SKM-1 treated with dmso at 0.1 percent for 144 hours (cell line): ENCODE data around the gene ENAH.
"Not testable (repeated sequence)": the region's sequence is repeated elsewhere in the genome, so short reads cannot be mapped to it uniquely, and the experiment has no call there.

ENCODE experiments used
- DNase-seq: peaks from one replicate; lab custom pipeline; 2025; ENCODE audit not compliant: unreplicated experiment; lab: John Stamatoyannopoulos, UW

The ENAH gene

GRCh38 chr1:225533238-225533637 is 119.7 kb downstream of the ENAH start:
- no peak for DNase-seq

GRCh38 chr1:225532240-225532944 is 120.5 kb downstream of the ENAH start:
- no peak for DNase-seq

- no peak for DNase-seq
These were observed 123.2 kb downstream of the ENAH start for GRCh38 chr1:225529726-225530125.

GRCh38 chr1:225527575-225527974 is 125.3 kb downstream of the ENAH start:
- no peak for DNase-seq

GRCh38 chr1:225526878-225527277 is 126.0 kb downstream of the ENAH start:
- no peak for DNase-seq

- no peak for DNase-seq
These were observed 127.5 kb downstream of the ENAH start for GRCh38 chr1:225525377-225525776.

- no peak for DNase-seq
These were observed 128.4 kb downstream of the ENAH start for GRCh38 chr1:225524570-225524969.

- no peak for DNase-seq
These were observed 129.5 kb downstream of the ENAH start for GRCh38 chr1:225523263-225523950.

GRCh38 chr1:225522588-225523262 is 130.2 kb downstream of the ENAH start:
- DNase-seq = no peak

GRCh38 chr1:225520587-225521227 is 132.2 kb downstream of the ENAH start:
- DNase-seq = no peak

GRCh38 chr1:225519166-225519863 is 133.6 kb downstream of the ENAH start:
- no peak for DNase-seq

- peak; percentile 73 for DNase-seq
These were observed 135.2 kb downstream of the ENAH start for GRCh38 chr1:225517697-225518096.

GRCh38 chr1:225517221-225517620 is 135.7 kb downstream of the ENAH start:
- no peak for DNase-seq

- DNase-seq = no peak
These were observed 138.2 kb downstream of the ENAH start for GRCh38 chr1:225514671-225515081.

GRCh38 chr1:225513576-225513975 is 139.3 kb downstream of the ENAH start:
- not testable (repeated sequence) for DNase-seq

- no peak for DNase-seq
These were observed 141.0 kb downstream of the ENAH start for GRCh38 chr1:225511828-225512381.

GRCh38 chr1:225510740-225511139 is 142.2 kb downstream of the ENAH start:
- DNase-seq = not testable (repeated sequence)

GRCh38 chr1:225509770-225510169 is 143.2 kb downstream of the ENAH start:
- no peak for DNase-seq

- no peak for DNase-seq
These were observed 143.6 kb downstream of the ENAH start for GRCh38 chr1:225509376-225509707.

- no peak for DNase-seq
These were observed 144.2 kb downstream of the ENAH start for GRCh38 chr1:225508538-225509375.
